B cell (primary cell): Measurements from ENCODE around the gene ADAM19.

ENCODE experiments used
- EZH2 ChIP-seq: IDR thresholded peaks from 2 replicates; pipeline ENCODE4 v1.6.1; 2012; ENCODE audit warnings: borderline replicate concordance, low read depth, mild to moderate bottlenecking, moderate library complexity, low read length; ENCODE audit not compliant: insufficient read depth, poor library complexity, severe bottlenecking
- TF ChIP-seq, protein P1 (sequence below): fragments of 200-600 bp; IDR thresholded peaks from one replicate; pipeline ENCODE4 v1.8.0; 2022; ENCODE audit warnings: antibody characterized with exemption, mild to moderate bottlenecking

DNA sequence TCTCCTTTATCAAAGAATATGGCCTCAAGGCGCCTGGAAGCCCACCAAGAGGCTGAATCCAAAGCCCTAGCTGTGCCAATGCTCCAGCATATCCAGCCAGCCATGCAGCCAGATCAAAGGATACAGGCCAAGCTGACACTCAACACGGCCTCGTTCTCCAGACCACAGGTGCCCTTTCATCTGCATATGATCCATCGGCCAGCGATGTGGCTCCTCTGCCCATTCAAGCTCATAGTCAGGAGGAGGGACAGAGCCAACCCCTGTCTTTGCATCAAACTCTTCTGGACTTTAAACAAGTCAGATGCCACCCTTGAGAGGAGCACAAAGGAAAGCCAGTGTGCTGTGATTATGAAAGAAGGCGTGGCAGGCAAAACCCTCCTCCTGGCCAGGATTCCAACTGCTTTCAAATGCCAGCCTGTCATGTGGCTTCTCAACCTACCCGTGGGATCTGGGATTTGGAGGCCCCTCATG is 42.5 kb downstream of the ADAM19 start:
- TF ChIP-seq, protein P1, sequence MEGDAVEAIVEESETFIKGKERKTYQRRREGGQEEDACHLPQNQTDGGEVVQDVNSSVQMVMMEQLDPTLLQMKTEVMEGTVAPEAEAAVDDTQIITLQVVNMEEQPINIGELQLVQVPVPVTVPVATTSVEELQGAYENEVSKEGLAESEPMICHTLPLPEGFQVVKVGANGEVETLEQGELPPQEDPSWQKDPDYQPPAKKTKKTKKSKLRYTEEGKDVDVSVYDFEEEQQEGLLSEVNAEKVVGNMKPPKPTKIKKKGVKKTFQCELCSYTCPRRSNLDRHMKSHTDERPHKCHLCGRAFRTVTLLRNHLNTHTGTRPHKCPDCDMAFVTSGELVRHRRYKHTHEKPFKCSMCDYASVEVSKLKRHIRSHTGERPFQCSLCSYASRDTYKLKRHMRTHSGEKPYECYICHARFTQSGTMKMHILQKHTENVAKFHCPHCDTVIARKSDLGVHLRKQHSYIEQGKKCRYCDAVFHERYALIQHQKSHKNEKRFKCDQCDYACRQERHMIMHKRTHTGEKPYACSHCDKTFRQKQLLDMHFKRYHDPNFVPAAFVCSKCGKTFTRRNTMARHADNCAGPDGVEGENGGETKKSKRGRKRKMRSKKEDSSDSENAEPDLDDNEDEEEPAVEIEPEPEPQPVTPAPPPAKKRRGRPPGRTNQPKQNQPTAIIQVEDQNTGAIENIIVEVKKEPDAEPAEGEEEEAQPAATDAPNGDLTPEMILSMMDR = no peak
- TF ChIP-seq EZH2 = no peak
